Activated naive CD4-positive, alpha-beta T cell treated with anti-CD3 and anti-CD28 coated beads, Interleukin-2, amount 10 ng/mL, durations not matched to agents 7 days and 5 days (primary cell): Measurements from ENCODE around the gene CSRP2.

Source experiments
- CTCF ChIA-PET: fragments of 350-600 bp; sonication (Branson Sonifier 250); formaldehyde crosslinking; loops from one replicate; lab custom pipeline; 2021; ENCODE audit warnings: antibody characterized with exemption; lab: Charles Lee
- DNase-seq: peaks from one replicate; pipeline ENCODE4 v3.0.0-alpha.2; 2020
- H3K27ac Mint-ChIP-seq: one replicate; pipeline ENCODE4 v1.8.0; 2021; ENCODE audit warnings: mild to moderate bottlenecking, moderate library complexity, mixed read lengths
- H3K27me3 Mint-ChIP-seq: one replicate; pipeline ENCODE4 v1.8.0; 2021; ENCODE audit warnings: mild to moderate bottlenecking, mixed read lengths
- H3K36me3 Mint-ChIP-seq: one replicate; pipeline ENCODE4 v1.8.0; 2021; ENCODE audit warnings: mixed read lengths
- H3K4me1 Mint-ChIP-seq: one replicate; pipeline ENCODE4 v1.8.0; 2021; ENCODE audit warnings: mixed read lengths
- H3K4me3 Mint-ChIP-seq: one replicate; pipeline ENCODE4 v1.8.0; 2021; ENCODE audit warnings: mild to moderate bottlenecking, moderate library complexity, mixed read lengths
- H3K9me3 Mint-ChIP-seq: one replicate; pipeline ENCODE4 v1.8.0; 2021; ENCODE audit warnings: mixed read lengths

CSRP2 gene

DNA sequence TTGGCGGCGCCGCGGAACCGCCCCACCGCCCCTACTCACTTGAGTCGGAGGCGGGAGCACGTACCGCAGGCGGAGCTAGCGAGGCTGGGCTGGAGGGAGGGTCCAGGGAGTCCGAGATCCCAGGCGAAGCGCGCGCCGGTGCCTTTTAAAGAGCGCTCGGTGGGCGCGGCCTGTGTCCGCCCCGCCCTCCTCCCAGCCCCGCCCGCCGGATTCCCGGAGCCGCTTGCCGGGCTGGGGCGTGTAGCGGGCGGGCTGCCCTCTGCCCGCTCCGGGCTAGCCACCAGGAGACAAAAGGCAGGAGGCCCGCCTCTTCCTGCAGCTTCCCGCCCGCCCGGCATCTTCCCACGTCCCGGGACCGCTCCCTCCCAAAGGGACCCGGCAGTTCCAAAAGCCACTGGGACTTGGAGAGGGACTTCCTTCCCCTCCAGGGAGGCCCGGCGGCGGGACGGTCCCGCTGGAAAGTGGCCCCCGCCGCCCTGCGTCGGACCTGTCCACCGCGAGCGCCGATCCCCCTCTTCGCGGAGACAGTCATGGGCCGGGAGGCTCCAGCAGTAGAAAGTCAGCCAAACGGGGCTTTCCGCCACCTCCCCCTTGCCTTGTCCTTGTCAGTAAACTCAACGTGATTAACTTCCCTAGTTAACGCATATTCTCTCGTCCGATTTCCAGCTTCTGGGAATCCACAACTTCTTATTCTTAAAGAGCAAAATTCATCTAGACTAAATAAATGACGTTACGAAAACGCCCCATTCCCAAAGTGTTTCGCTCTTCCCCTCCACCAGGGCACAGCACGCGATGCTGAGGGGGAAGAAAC is at the start of gene CSRP2:
CSRP2 (minus strand) TSS at position 121 of the 811 bp plus-strand sequence. CDS start 12,759 bp downstream, outside the sequence.
- Mint-ChIP-seq H3K9me3 (no peaks in the 10 kb centered on the region), H3K27me3 (peaks cover 52% of the 10 kb centered on the region), H3K4me3 (peak within 1 kb of the TSS; percentile 91), H3K4me1 (peaks cover 16% of the 10 kb centered on the region), H3K27ac (no peak within 1 kb of the TSS), H3K36me3 (no peaks in the 10 kb centered on the region)
- CTCF ChIA-PET, result interaction anchor here (0.5 kb wide), 1 partner anchor 140 kb away, joined by 3 read pairs; no protein-coding TSS in a partner anchor
- peak; percentile 78 for DNase-seq

DNA sequence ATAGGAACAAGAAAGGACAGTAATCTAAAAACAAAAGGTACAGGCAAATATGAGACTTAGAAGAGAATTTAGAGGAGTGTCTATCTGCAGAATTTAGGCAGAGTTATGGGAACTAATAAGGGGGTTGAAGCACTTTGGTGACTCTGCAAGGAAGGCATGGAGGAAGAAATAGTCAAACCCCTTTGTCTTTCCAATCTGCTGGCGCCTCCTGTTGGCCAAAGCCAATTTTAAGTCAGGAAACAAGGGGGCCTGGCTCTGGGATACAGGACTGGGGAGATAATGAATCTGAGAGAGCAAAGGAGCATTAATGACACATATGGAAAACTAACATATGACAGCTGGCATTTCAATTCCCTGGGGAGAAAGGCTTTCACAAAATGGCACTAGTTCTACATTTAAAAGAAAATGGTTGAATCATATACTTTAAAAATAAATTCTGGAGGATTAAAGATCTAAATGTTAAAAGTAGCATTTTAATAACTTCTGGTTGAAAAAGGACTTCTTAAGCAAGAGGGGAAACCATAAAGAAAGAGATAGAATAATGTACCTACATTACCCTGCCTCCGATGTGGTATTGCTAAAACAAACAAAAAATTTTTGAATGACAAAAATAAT is 48.5 kb upstream of the CSRP2 start:
- Mint-ChIP-seq H3K4me3 (no peak overlapping the region), H3K4me1 (no peaks in the 10 kb centered on the region), H3K9me3 (no peaks in the 10 kb centered on the region), H3K27ac (no peak overlapping the region), H3K36me3 (no peaks in the 10 kb centered on the region), H3K27me3 (no peaks in the 10 kb centered on the region)
- CTCF ChIA-PET, result interaction anchor here (1.5 to 3.1 kb wide), 2 partner anchors 305 to 308 kb away, joined by 4 to 13 read pairs; no protein-coding TSS in a partner anchor
- peak; percentile 53 for DNase-seq

DNA sequence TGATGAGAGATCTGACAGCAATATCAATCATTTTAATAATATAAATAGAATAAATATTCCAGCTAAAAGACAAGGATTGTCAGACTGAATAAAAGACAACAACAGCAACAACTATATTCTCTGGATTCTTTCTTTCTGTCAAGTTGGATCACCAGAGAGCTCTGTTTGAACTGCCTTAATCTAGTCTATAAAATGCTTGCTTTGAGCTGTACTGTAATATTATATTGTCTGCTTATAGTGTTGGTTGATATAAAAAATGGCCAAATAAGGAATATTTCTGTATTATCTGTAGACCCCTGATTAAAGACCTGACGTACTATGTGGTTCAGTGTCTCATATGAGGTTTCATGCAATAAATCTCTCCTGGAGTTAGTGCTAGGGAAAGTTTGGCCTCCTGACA is 46.3 kb upstream of the CSRP2 start:
- Mint-ChIP-seq H3K36me3 (no peaks in the 10 kb centered on the region), H3K27ac (no peak overlapping the region), H3K4me1 (no peaks in the 10 kb centered on the region), H3K4me3 (no peak overlapping the region), H3K9me3 (no peaks in the 10 kb centered on the region), H3K27me3 (peaks cover 4% of the 10 kb centered on the region)
- CTCF ChIA-PET, result interaction anchor here (1.0 to 1.3 kb wide), 2 partner anchors 61 to 86 kb away, joined by 3 to 4 read pairs; no protein-coding TSS in a partner anchor
- no peak for DNase-seq

DNA sequence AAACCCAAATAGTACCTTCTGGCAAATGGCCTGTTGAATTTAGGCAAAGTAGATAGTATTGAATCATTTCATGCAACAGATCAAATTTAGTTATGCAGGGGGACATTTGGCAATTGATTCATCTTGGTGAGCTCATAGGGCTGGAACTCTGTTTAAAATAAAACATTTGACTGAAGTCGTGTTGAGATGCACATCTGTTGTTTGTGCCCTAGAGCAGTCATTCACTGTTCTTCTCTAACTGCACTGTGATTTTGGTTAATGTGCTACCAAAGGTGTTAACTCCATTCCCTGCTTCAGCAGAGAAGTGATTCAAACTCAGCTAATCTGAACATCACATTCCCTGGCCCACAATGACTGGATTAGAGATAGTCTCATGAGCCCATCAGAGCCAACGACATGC is 44.0 kb upstream of the CSRP2 start:
- Mint-ChIP-seq H3K4me3 (no peak overlapping the region), H3K9me3 (no peaks in the 10 kb centered on the region), H3K4me1 (no peaks in the 10 kb centered on the region), H3K36me3 (no peaks in the 10 kb centered on the region), H3K27me3 (peaks cover 4% of the 10 kb centered on the region), H3K27ac (no peak overlapping the region)
- DNase-seq, result no peak
- CTCF ChIA-PET, result no interaction called here

DNA sequence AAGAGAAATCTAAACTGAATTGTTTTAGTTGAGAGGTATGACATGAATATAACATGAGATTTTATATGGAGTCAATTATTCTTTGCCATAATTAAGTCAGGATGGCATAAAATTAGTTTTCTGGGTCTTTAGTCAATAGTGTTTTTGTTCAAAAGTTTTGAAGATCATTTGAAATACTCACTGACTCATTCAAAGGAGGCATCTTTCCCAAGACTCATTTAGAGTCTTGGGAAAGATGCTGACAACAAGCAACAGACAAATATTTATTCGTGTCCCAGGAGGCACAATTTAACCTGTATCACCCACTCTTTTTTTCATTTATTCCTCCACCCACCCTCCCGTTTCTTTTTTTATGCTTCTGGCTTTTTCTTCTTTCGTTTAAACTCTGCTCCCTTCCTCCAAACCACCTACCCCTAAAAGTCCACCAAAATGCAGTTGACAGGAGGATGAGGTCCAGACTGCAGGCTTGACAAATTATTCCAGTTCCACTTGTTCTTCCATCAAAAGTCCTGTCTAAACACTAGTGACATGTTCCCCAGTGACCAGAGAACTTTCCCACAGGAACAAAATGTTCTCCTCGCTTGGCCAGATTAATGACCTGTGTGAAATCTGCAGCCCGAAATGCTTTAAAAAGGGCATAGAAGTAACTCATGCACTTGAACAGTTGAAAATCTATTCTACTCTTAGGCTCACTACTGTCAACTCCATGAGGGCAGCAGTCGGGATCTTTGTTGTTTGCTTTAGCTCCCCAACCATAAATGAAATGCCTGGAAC is 43.3 kb upstream of the CSRP2 start:
- H3K36me3 Mint-ChIP-seq, result no peaks in the 10 kb centered on the region
- no peak overlapping the region for H3K4me3 Mint-ChIP-seq
- DNase-seq, result no peak
- peaks cover 4% of the 10 kb centered on the region for H3K27me3 Mint-ChIP-seq
- H3K27ac Mint-ChIP-seq, result no peak overlapping the region
- CTCF ChIA-PET, result no interaction called here
- H3K4me1 Mint-ChIP-seq, result no peaks in the 10 kb centered on the region
- no peaks in the 10 kb centered on the region for H3K9me3 Mint-ChIP-seq

DNA sequence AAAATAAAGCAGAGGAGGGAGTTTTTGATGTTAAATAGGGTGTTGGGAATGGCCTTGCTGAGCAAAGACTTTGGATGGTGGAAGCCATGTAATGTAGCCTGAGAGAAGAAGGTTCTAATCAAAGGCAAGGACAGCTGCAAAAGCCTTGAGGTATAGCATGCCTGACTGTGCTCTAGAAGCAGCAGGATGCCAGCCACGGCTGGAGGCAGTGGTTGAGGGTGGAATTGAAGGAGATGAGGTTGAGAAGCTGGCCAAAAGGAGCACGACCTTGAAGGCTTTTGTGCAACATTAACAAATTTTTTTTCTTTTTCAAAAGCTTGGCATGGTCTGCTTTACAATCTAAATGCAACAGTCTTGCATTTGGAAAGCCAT is 42.3 kb upstream of the CSRP2 start:
- peaks cover 4% of the 10 kb centered on the region for H3K27me3 Mint-ChIP-seq
- H3K9me3 Mint-ChIP-seq, result no peaks in the 10 kb centered on the region
- H3K4me1 Mint-ChIP-seq, result no peaks in the 10 kb centered on the region
- H3K27ac Mint-ChIP-seq, result no peak overlapping the region
- no peaks in the 10 kb centered on the region for H3K36me3 Mint-ChIP-seq
- no peak overlapping the region for H3K4me3 Mint-ChIP-seq
- DNase-seq, result no peak
- CTCF ChIA-PET, result no interaction called here

DNA sequence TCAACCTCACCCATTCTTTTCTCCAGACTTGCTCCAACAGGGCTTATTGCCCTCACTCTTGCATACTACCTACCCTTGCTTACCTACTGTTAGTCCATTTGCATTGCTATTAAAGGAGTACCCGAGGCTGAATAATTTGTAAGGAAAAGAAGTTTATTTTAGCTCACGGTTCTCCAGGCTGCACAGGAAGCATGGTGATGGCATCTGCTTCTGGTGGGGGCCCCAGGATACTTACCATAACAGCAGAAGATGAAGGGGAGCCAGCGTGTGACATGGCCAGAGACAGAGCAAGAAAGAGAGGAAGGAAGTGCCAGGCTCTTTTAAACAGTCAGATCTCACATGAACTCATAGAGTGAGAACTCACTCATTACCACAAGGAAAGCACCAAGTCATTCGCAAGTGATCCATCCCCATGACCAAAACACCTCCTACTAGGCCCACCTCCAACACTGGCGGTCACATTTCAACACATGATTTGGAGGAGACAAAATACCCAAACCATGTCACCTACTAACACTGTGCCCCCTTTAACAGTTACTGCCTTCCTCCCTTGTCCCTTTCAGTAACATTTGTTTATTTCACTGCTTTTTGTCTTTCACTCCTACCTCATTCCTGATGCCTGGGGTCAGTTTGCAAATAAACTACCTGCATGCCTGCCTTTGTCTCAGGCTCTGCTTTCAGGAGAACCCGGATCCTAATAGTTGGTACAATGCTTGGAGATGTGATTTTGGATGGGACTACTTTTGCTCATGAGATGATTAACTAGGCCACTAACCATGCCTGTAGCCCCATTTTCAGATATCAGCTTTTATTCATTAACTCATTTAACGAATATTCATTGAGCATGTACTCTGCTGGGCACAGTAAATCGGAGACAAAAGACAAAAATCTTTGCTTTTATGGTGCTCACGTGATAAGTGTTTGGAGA is 41.6 kb upstream of the CSRP2 start:
- DNase-seq, result no peak
- no peaks in the 10 kb centered on the region for H3K36me3 Mint-ChIP-seq
- H3K27ac Mint-ChIP-seq, result no peak overlapping the region
- H3K9me3 Mint-ChIP-seq, result no peaks in the 10 kb centered on the region
- peaks cover 7% of the 10 kb centered on the region for H3K27me3 Mint-ChIP-seq
- CTCF ChIA-PET, result no interaction called here
- no peaks in the 10 kb centered on the region for H3K4me1 Mint-ChIP-seq
- H3K4me3 Mint-ChIP-seq, result no peak overlapping the region

DNA sequence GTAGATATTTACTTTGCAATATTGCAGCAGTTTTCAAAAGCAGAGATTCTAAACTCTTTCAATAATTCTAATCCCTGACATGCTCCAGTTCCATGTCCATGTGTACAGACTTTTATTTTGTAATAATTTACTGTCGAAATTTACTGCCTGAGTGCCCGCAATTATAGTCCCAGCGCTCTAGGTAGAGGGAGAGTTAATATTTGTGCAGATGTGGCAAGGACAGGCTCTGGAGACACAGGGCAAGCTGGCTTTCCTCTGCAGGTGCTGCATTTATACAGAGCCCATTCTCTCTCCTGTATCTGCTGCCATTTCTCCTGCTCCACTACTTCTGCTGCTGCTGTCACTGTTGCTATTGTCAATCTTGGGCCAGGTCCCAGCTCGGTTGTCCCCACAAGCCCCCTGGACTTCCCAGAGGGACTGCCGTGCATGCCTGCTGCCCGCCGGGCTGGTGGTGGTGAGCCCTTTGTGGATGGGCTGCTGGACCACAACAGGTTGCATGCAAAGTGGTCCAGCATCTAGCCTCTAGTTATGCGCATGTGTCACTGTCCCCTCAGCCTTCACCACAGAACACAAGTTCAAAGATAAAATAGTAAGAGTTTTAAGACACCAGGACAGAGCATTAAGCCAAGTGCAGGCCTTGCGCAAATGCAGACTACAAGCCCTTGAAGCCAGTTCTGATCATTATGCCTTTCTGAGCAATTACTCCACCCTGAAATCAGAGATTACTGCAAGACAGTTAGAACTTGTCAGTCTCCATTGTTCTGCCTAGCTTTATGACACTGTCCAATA is 40.8 kb upstream of the CSRP2 start:
- Mint-ChIP-seq H3K27me3 (peaks cover 8% of the 10 kb centered on the region), H3K27ac (no peak overlapping the region), H3K4me1 (no peaks in the 10 kb centered on the region), H3K4me3 (no peak overlapping the region), H3K36me3 (no peaks in the 10 kb centered on the region), H3K9me3 (no peaks in the 10 kb centered on the region)
- no peak for DNase-seq
- CTCF ChIA-PET, result no interaction called here

DNA sequence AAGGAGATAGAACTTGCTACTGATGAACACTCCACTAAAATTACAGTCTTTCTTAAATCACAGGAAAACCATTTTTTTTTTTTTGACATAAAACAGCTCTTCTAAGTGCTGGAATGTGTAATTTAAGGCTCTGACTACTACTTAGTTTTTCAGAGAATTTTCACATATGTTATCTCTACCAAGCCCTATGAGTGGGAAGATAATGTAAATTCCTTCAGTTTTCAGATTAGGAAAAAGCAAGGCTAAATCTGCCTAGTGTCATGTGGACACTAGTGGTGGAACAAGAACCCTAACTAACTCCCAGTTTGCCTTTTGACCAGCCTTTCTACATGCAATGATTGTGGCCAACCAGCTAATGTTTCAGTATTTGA is 37.3 kb upstream of the CSRP2 start:
- Mint-ChIP-seq H3K4me3 (no peak overlapping the region), H3K27me3 (peaks cover 7% of the 10 kb centered on the region), H3K36me3 (no peaks in the 10 kb centered on the region), H3K4me1 (no peaks in the 10 kb centered on the region), H3K27ac (no peak overlapping the region), H3K9me3 (no peaks in the 10 kb centered on the region)
- CTCF ChIA-PET, result interaction anchor here (0.6 to 1.6 kb wide), 3 partner anchors 23 to 295 kb away, joined by 3 read pairs; no protein-coding TSS in a partner anchor
- DNase-seq, result no peak

DNA sequence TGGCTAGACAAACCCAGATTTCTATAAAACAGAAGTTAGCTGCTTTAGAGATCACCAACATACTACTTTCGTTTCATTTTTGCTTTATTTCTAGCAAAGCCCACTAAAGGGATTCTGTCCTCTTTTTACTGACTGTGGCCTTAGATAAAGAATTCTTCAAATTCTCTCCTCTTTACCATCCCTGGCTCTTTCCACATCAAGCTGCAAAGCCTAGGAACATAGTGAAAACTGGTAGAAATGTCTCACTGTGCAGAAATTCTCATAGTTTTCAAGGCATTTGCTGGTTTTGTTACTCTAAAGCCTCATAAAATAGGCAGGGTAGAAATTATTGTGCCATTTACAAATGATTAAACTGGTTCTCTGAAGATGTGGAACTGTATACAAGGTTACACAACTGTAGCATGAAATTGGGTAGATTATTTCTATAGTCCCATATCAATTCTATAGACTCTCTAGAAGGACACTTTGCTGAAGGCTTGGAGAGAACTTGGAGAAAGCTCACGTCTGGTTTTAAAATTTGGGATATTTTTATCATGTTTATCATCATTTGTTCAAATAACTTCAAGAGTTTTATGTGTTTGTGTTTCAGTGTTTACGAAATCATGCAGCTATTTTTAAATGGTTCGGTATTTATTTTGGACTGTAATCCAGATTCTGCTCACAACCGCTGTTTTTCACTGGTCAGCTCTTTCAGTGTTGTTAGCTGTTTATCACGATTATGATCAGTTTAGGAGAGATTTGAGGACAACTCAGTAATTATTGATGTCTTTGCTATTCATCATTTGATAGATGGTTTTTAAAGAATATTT is 36.7 kb upstream of the CSRP2 start:
- Mint-ChIP-seq H3K27me3 (peaks cover 4% of the 10 kb centered on the region), H3K36me3 (no peaks in the 10 kb centered on the region), H3K9me3 (no peaks in the 10 kb centered on the region), H3K4me3 (no peak overlapping the region), H3K27ac (no peak overlapping the region), H3K4me1 (no peaks in the 10 kb centered on the region)
- CTCF ChIA-PET, result interaction anchor here (1.0 to 1.6 kb wide), 2 partner anchors 23 to 294 kb away, joined by 3 read pairs; no protein-coding TSS in a partner anchor
- no peak for DNase-seq

DNA sequence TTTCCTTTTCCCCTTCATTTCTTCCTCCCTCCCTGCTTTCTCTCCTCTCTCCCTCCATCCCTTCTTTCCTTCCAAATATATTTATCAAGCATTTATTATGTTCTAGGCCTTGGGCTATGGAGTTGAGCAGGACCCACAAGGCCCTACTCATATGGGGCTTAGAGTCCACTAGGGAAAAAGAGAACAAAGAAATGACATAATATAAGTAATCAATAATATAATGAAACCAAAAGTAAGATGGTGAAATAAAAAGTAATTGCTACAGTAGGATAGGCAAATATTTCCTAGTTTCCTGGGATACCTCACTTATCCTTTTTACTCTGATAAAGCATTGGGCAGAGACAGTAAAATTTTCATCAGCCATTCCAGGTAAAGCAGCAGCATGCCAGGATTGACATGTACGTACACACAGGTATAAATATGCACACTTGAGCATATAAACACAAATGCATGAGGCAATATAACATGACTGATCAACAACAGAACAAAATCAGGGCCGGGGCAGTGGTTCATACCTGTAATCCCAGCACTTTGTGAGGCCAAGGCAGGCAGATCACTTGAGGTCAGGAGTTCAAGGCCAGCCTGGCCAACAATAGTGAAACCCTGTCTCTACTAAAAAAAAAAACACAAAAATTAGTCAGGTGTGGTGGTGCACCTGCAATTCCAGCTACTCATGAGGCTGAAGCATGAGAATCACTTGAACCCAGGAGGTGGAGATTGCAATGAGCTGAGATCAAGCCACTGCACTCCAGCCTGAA is 35.5 kb upstream of the CSRP2 start:
- H3K27me3 Mint-ChIP-seq, result peaks cover 4% of the 10 kb centered on the region
- no peaks in the 10 kb centered on the region for H3K9me3 Mint-ChIP-seq
- no peaks in the 10 kb centered on the region for H3K36me3 Mint-ChIP-seq
- DNase-seq, result no peak
- H3K27ac Mint-ChIP-seq, result no peak overlapping the region
- no peaks in the 10 kb centered on the region for H3K4me1 Mint-ChIP-seq
- no peak overlapping the region for H3K4me3 Mint-ChIP-seq
- CTCF ChIA-PET, result no interaction called here

DNA sequence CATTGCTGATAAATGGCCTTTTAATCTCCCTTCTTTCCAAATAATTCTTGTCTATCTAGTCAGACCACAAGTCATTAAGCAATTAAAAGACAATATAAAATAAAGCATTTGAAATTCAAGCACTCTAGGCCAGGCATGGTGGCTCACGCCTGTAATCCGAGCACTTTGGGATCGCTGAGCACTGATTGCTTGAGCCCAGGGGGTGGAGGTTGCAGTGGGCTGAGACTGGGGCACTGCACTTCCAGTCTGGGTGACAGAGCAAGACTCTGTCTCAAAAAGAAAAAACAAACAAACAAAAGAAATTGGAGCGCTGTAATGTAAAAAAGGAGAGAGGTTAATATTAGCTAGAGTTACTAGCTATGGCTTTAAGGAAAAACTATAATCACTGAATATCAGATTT is 30.5 kb upstream of the CSRP2 start:
- H3K9me3 Mint-ChIP-seq, result no peaks in the 10 kb centered on the region
- no peak overlapping the region for H3K27ac Mint-ChIP-seq
- no peaks in the 10 kb centered on the region for H3K4me1 Mint-ChIP-seq
- CTCF ChIA-PET, result no interaction called here
- peaks cover 4% of the 10 kb centered on the region for H3K27me3 Mint-ChIP-seq
- no peak for DNase-seq
- H3K4me3 Mint-ChIP-seq, result no peak overlapping the region
- no peaks in the 10 kb centered on the region for H3K36me3 Mint-ChIP-seq
